Measurements from ENCODE around the gene PCSK6.

- no peak for TF ChIP-seq CTCF (IDR thresholded peaks at IDR 0.05)
- no peak for TF ChIP-seq POLR2A (IDR thresholded peaks at IDR 0.05)
Observed at GRCh38 chr15:101354891-101355623, 134.4 kb downstream of the PCSK6 start.
